GM19023 (cell line): ENCODE results near the gene MBD3.
"Not testable (repeated sequence)": the region's sequence is repeated elsewhere in the genome, so short reads cannot be mapped to it uniquely, and the experiment has no call there.

ENCODE experiments used
- ATAC-seq: cut with Tn5 transposase; IDR thresholded peaks from one replicate; pipeline ENCODE4 v1.9.1; 2021; ENCODE audit warnings: mild to moderate bottlenecking, moderate library complexity; ENCODE audit not compliant: unreplicated experiment

The MBD3 gene

GRCh38 chr19:1551068-1552040 is 41.3 kb downstream of the MBD3 start:
- no peak for ATAC-seq

- no peak for ATAC-seq
Observed at GRCh38 chr19:1549332-1549945, 43.2 kb downstream of the MBD3 start.

- no peak for ATAC-seq
Observed at GRCh38 chr19:1540365-1540925, 52.2 kb downstream of the MBD3 start.

- not testable (repeated sequence) for ATAC-seq
Observed at GRCh38 chr19:1539749-1540148, 52.9 kb downstream of the MBD3 start.

GRCh38 chr19:1538978-1539377 is 53.7 kb downstream of the MBD3 start:
- no peak for ATAC-seq

GRCh38 chr19:1535699-1536098 is 57.0 kb downstream of the MBD3 start:
- not testable (repeated sequence) for ATAC-seq

GRCh38 chr19:1534972-1535371 is 57.7 kb downstream of the MBD3 start:
- ATAC-seq = no peak

GRCh38 chr19:1533510-1534150 is 59.0 kb downstream of the MBD3 start:
- no peak for ATAC-seq

- no peak for ATAC-seq
Observed at GRCh38 chr19:1532003-1532402, 60.7 kb downstream of the MBD3 start.

- ATAC-seq = no peak
Observed at GRCh38 chr19:1531587-1531986, 61.1 kb downstream of the MBD3 start.

GRCh38 chr19:1530856-1531255 is 61.8 kb downstream of the MBD3 start:
- ATAC-seq = not testable (repeated sequence)

- ATAC-seq = no peak
Observed at GRCh38 chr19:1529430-1529816, 63.2 kb downstream of the MBD3 start.

- ATAC-seq = no peak
Observed at GRCh38 chr19:1528596-1529429, 63.9 kb downstream of the MBD3 start.

GRCh38 chr19:1527650-1528309 is 64.9 kb downstream of the MBD3 start:
- ATAC-seq = no peak

GRCh38 chr19:1526979-1527649 is 65.6 kb downstream of the MBD3 start:
- ATAC-seq = no peak

GRCh38 chr19:1526066-1526778 is 66.4 kb downstream of the MBD3 start:
- ATAC-seq = no peak

- no peak for ATAC-seq
Observed at GRCh38 chr19:1525343-1525742, 67.3 kb downstream of the MBD3 start.

GRCh38 chr19:1524972-1525325 is 67.7 kb downstream of the MBD3 start:
- no peak for ATAC-seq
